ENCODE data around the gene FAM151B. TPM values are rescaled to one million over a fixed set of nuclear protein-coding genes. Genes with fewer than 3 reads are reported as not detected.

FAM151B gene
- total and polyA plus RNA-seq, 2 experiments from 2014 or later: 0.55 TPM; not detected in 1

DNA sequence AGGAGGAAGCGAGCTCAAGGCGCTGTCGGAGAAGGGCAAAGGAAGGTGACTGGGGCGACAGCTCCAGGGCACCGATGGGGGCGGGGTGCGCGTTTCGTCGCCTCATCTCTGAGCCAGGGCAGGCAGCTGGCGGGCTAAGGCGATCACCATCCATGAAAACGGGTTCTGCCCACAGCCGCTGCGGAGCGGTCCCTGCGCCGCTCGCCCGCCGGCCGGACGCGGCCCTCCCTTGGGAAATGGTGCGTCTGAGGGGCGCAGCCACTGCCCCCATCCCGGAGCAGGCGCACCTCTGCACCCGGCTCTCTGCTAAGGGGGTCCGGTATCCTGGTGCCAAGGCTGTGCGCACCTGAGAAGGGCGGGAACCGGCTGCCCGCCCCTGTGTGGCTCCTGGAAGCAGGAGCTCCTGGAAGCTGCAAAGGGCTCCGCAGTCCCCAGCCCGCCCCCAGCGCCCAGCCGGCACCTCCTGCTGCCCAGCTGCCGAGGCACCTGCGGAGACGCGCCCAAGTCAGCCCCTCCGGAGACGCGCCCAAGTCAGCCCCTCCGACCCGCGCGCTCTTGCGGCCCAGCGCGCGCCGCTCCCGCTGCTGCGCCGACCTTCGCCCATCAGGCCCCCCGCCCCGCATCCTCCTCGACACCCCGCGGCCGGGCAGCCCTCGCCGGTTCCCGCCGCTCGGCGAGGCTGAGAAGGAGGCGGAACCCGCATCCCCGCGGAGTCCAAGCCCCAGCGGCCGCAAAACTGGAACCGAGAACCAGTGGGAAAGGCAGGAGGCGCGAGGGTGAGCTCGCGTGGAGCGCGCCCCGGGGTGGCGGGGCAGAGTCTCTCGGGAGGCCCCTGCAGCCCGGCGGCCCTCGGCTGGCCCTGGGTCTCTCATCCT, 81.4 kb downstream of the FAM151B start:
- H2AFZ ChIP-seq: peak overlapping the region; percentile 96
- H3K4me3 ChIP-seq: peak overlapping the region; percentile 79
- H3K27me3 Mint-ChIP-seq (ENCODE audit: insufficient read depth, low read depth, poor library complexity): peaks cover 36% of the 10 kb centered on the region
- H3K36me3 ChIP-seq (ENCODE audit: insufficient read depth): no peaks in the 10 kb centered on the region
- peak; percentile 54 for DNase-seq (ENCODE audit: low spot score)
- peak; percentile 39 for ATAC-seq
- H3K27ac ChIP-seq (ENCODE audit: low read depth): no peak overlapping the region
- peaks cover 59% of the 10 kb centered on the region for H3K27me3 ChIP-seq (ENCODE audit: insufficient read depth)
- H3K4me1 ChIP-seq (ENCODE audit: insufficient read depth): peaks cover 5% of the 10 kb centered on the region; the same call in 1 of the 2 replicates
- no peaks in the 10 kb centered on the region for H4K20me1 ChIP-seq (replicated peaks; ENCODE audit: insufficient read depth)
- H3K36me3 Mint-ChIP-seq (ENCODE audit: low read depth): no peaks in the 10 kb centered on the region; the same call in 2 of the 3 replicates
- peaks cover 8% of the 10 kb centered on the region; the same call in 1 of the 2 replicates for H3F3A ChIP-seq (replicated peaks; ENCODE audit: low read depth)
- H3K4me3 Mint-ChIP-seq: peak overlapping the region; percentile 77
- TF ChIP-seq, protein P1, sequence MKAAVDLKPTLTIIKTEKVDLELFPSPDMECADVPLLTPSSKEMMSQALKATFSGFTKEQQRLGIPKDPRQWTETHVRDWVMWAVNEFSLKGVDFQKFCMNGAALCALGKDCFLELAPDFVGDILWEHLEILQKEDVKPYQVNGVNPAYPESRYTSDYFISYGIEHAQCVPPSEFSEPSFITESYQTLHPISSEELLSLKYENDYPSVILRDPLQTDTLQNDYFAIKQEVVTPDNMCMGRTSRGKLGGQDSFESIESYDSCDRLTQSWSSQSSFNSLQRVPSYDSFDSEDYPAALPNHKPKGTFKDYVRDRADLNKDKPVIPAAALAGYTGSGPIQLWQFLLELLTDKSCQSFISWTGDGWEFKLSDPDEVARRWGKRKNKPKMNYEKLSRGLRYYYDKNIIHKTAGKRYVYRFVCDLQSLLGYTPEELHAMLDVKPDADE (IDR thresholded peaks at IDR 0.05): no peak
- TF ChIP-seq CREB1 (CRISPR knock-in tag; IDR thresholded peaks at IDR 0.05; ENCODE audit: low read depth) (no peak), ZNF331 (CRISPR knock-in tag; IDR thresholded peaks at IDR 0.05; ENCODE audit: low read depth) (no peak), EZH2 (IDR thresholded peaks at IDR 0.05; ENCODE audit: low read depth, unreplicated experiment) (no peak), CTCF (conservative IDR thresholded peaks at IDR 0.05; ENCODE audit: low read depth in 2 of 2) (no peak), NANOG (IDR thresholded peaks at IDR 0.05; ENCODE audit: borderline replicate concordance) (no peak), ZNF114 (CRISPR knock-in tag; IDR thresholded peaks at IDR 0.05) (no peak), REST (IDR thresholded peaks at IDR 0.05; ENCODE audit: unreplicated experiment) (no peak), STAT1 (IDR thresholded peaks at IDR 0.05; ENCODE audit: unreplicated experiment) (no peak), JUNB (IDR thresholded peaks at IDR 0.05; ENCODE audit: unreplicated experiment) (no peak), POLR2AphosphoS5 (IDR thresholded peaks at IDR 0.05; ENCODE audit: low read depth) (no peak), EZH2phosphoT487 (IDR thresholded peaks at IDR 0.05; ENCODE audit: unreplicated experiment) (no peak)
- TF ChIP-seq, protein P2, sequence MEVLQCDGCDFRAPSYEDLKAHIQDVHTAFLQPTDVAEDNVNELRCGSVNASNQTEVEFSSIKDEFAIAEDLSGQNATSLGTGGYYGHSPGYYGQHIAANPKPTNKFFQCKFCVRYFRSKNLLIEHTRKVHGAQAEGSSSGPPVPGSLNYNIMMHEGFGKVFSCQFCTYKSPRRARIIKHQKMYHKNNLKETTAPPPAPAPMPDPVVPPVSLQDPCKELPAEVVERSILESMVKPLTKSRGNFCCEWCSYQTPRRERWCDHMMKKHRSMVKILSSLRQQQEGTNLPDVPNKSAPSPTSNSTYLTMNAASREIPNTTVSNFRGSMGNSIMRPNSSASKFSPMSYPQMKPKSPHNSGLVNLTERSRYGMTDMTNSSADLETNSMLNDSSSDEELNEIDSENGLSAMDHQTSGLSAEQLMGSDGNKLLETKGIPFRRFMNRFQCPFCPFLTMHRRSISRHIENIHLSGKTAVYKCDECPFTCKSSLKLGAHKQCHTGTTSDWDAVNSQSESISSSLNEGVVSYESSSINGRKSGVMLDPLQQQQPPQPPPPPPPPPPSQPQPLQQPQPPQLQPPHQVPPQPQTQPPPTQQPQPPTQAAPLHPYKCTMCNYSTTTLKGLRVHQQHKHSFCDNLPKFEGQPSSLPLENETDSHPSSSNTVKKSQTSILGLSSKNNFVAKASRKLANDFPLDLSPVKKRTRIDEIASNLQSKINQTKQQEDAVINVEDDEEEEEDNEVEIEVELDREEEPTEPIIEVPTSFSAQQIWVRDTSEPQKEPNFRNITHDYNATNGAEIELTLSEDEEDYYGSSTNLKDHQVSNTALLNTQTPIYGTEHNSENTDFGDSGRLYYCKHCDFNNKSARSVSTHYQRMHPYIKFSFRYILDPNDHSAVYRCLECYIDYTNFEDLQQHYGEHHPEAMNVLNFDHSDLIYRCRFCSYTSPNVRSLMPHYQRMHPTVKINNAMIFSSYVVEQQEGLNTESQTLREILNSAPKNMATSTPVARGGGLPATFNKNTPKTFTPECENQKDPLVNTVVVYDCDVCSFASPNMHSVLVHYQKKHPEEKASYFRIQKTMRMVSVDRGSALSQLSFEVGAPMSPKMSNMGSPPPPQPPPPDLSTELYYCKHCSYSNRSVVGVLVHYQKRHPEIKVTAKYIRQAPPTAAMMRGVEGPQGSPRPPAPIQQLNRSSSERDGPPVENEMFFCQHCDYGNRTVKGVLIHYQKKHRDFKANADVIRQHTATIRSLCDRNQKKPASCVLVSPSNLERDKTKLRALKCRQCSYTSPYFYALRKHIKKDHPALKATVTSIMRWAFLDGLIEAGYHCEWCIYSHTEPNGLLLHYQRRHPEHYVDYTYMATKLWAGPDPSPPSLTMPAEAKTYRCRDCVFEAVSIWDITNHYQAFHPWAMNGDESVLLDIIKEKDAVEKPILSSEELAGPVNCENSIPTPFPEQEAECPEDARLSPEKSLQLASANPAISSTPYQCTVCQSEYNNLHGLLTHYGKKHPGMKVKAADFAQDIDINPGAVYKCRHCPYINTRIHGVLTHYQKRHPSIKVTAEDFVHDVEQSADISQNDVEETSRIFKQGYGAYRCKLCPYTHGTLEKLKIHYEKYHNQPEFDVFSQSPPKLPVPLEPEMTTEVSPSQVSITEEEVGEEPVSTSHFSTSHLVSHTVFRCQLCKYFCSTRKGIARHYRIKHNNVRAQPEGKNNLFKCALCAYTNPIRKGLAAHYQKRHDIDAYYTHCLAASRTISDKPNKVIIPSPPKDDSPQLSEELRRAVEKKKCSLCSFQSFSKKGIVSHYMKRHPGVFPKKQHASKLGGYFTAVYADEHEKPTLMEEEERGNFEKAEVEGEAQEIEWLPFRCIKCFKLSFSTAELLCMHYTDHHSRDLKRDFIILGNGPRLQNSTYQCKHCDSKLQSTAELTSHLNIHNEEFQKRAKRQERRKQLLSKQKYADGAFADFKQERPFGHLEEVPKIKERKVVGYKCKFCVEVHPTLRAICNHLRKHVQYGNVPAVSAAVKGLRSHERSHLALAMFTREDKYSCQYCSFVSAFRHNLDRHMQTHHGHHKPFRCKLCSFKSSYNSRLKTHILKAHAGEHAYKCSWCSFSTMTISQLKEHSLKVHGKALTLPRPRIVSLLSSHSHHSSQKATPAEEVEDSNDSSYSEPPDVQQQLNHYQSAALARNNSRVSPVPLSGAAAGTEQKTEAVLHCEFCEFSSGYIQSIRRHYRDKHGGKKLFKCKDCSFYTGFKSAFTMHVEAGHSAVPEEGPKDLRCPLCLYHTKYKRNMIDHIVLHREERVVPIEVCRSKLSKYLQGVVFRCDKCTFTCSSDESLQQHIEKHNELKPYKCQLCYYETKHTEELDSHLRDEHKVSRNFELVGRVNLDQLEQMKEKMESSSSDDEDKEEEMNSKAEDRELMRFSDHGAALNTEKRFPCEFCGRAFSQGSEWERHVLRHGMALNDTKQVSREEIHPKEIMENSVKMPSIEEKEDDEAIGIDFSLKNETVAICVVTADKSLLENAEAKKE (CRISPR knock-in tag; IDR thresholded peaks at IDR 0.05): no peak
- H3K9me2 ChIP-seq (ENCODE audit: insufficient read depth): no peaks in the 10 kb centered on the region
- peaks cover 13% of the 10 kb centered on the region for H3K4me1 Mint-ChIP-seq
- no peak overlapping the region for H3K27ac Mint-ChIP-seq
- no peaks in the 10 kb centered on the region for H3K79me2 ChIP-seq (replicated peaks; ENCODE audit: insufficient read depth)
- no peaks in the 10 kb centered on the region; the same call in 2 of the 3 replicates for H3K9me3 Mint-ChIP-seq
- H3K4me2 ChIP-seq: peak overlapping the region; percentile 93

All from GM23338 (cell line).